Tibial nerve (tissue), 4 donors: ENCODE data around the gene METRNL. TPM values are rescaled to one million over a fixed set of nuclear protein-coding genes. Genes with fewer than 3 reads are reported as not detected.
A peak's percentile ranks its signal among the peaks of the same experiment; 100 is the strongest.

Source experiments
- DNase-seq, 2 donors: peaks; one replicate each; pipeline ENCODE4 v3.0.0-alpha.2; 2019; ENCODE audit warnings: low spot score in 2 of 2
- H3K27ac ChIP-seq, 4 donors: fragments of 200-600 bp; sonication (generic) in 3 of 4; one replicate each; pipeline ENCODE4 v1.5.1; 2017 to 2019; ENCODE audit warnings: mild to moderate bottlenecking in 1 of 4
- H3K27me3 ChIP-seq, 2 donors: fragments of 200-600 bp; sonication (generic) in 1 of 2; one replicate each; pipeline versions ENCODE4 v1.5.1 to v1.6.0; 2017 to 2019
- H3K36me3 ChIP-seq, 3 donors: fragments of 200-600 bp; sonication (generic); one replicate each; pipeline ENCODE4 v1.5.1; 2018 to 2019
- H3K4me1 ChIP-seq, 4 donors: fragments of 200-600 bp; sonication (generic) in 3 of 4; one replicate each; pipeline ENCODE4 v1.5.1; 2017 to 2019
- H3K4me3 ChIP-seq, 4 donors: fragments of 200-600 bp; sonication (generic) in 3 of 4; one replicate each; pipeline ENCODE4 v1.5.1; 2017 to 2019; ENCODE audit warnings: mild to moderate bottlenecking in 1 of 4, moderate library complexity in 1 of 4
- H3K9me3 ChIP-seq, 4 donors: fragments of 200-600 bp; sonication (generic) in 3 of 4; one replicate each; pipeline ENCODE4 v1.5.1; 2017 to 2019
- CTCF ChIP-seq, 5 experiments: fragments of 200-600 bp in 3 of 5; fragments of 450-650 bp in 2 of 5; sonication (generic) in 3 of 5; IDR thresholded peaks; one replicate each; pipeline ENCODE4 v1.5.1; 2016 to 2019; ENCODE audit warnings: antibody characterized with exemption in 5 of 5, mild to moderate bottlenecking in 3 of 5, moderate library complexity in 2 of 5
- EP300 ChIP-seq, 2 donors: sonication (generic); formaldehyde crosslinking; IDR thresholded peaks; one replicate each; pipeline ENCODE4 v1.6.1; 2017; ENCODE audit warnings: antibody characterized with exemption in 2 of 2, mild to moderate bottlenecking in 1 of 2
- POLR2A ChIP-seq, 2 donors: fragments of 450-650 bp; IDR thresholded peaks; one replicate each; pipeline ENCODE4 v1.6.1; 2017; ENCODE audit warnings: antibody characterized with exemption in 2 of 2, mild to moderate bottlenecking in 2 of 2, moderate library complexity in 2 of 2
- WGBS, 2 donors: methylation state at CpG; one replicate each; pipeline ENCODE4 v1.1.5; 2018; 5-methylcytosine and 5-hydroxymethylcytosine counted together
- total RNA-seq, 4 donors: library from RNA; depleted of rRNA; stranded (reverse); fragments of >200 nt; gene quantifications; one replicate each; pipeline ENCODE4 v1.1.0, GENCODE V29; 2016

Gene METRNL
- total RNA-seq, 4 donors from 2014 or later, result 112 to 162 (median 147) TPM

- 35 to 54% methylated on average over 10 to 18 of the region's 22 CpGs for WGBS, 2 donors
- peak in 1 of 2 donors; percentile 32 for TF ChIP-seq EP300 (IDR thresholded peaks at IDR 0.05)
- no peak for TF ChIP-seq POLR2A (IDR thresholded peaks at IDR 0.05)
- no peak for TF ChIP-seq CTCF (IDR thresholded peaks at IDR 0.05)
- peak overlapping the region in 1 of 4 donors; percentile 11 for H3K4me3 ChIP-seq
- DNase-seq, result no peak
- H3K4me1 ChIP-seq, result peaks cover 0 to 86% (median 53%) of the 10 kb centered on the region in 4 donors
- H3K9me3 ChIP-seq, result no peaks in the 10 kb centered on the region
- H3K36me3 ChIP-seq, result peaks cover 0 to 10% (median 0%) of the 10 kb centered on the region in 3 donors
- no peaks in the 10 kb centered on the region for H3K27me3 ChIP-seq
- H3K27ac ChIP-seq, result peak overlapping the region; percentile 48 to 88 (median 70)
Observed at GRCh38 chr17:83100853-83101391, 21.5 kb downstream of the METRNL start.

- H3K4me3 ChIP-seq, result peak overlapping the region in 1 of 4 donors; percentile 11
- WGBS, 2 donors, result 18 to 40% methylated on average over 2 to 10 of the region's 22 CpGs
Observed at GRCh38 chr17:83101805-83102480, 22.5 kb downstream of the METRNL start.

GRCh38 chr17:83103200-83103942, 24.0 kb downstream of the METRNL start:
- Histone ChIP-seq H3K36me3 (no peaks in the 10 kb centered on the region), H3K27me3 (no peaks in the 10 kb centered on the region), H3K9me3 (no peaks in the 10 kb centered on the region), H3K4me1 (peaks cover 0 to 91% (median 55%) of the 10 kb centered on the region in 4 donors), H3K4me3 (peak overlapping the region in 1 of 4 donors; percentile 27), H3K27ac (peak overlapping the region in 3 of 4 donors; percentile 59 to 85 (median 73))
- TF ChIP-seq POLR2A (IDR thresholded peaks at IDR 0.05) (peak in 1 of 2 donors; percentile 22), EP300 (IDR thresholded peaks at IDR 0.05) (peak in 1 of 2 donors; percentile 47), CTCF (IDR thresholded peaks at IDR 0.05) (no peak)
- peak; percentile 71 to 91 for DNase-seq
- WGBS, 2 donors, result 19 to 48% methylated on average over 17 to 42 of the region's 60 CpGs

More at GRCh38 chr17:83101805-83102480, 22.5 kb downstream of the METRNL start:
- H3K36me3 ChIP-seq, result no peaks in the 10 kb centered on the region
- no peaks in the 10 kb centered on the region for H3K9me3 ChIP-seq
- TF ChIP-seq EP300 (IDR thresholded peaks at IDR 0.05) (peak in 1 of 2 donors; percentile 35), CTCF (IDR thresholded peaks at IDR 0.05) (no peak), POLR2A (IDR thresholded peaks at IDR 0.05) (no peak)
- no peak for DNase-seq
- no peaks in the 10 kb centered on the region for H3K27me3 ChIP-seq
- peak overlapping the region; percentile 48 to 88 (median 70) for H3K27ac ChIP-seq
- peaks cover 0 to 90% (median 58%) of the 10 kb centered on the region in 4 donors for H3K4me1 ChIP-seq

GRCh38 chr17:83103943-83104311, 24.5 kb downstream of the METRNL start:
- Histone ChIP-seq H3K27ac (peak overlapping the region in 3 of 4 donors; percentile 51 to 85 (median 73)), H3K9me3 (no peaks in the 10 kb centered on the region), H3K4me3 (no peak overlapping the region), H3K4me1 (peaks cover 0 to 90% (median 49%) of the 10 kb centered on the region in 4 donors), H3K27me3 (no peaks in the 10 kb centered on the region), H3K36me3 (no peaks in the 10 kb centered on the region)
- WGBS, 2 donors, result 44 to 62% methylated on average over 10 of the region's 10 CpGs
- TF ChIP-seq EP300 (IDR thresholded peaks at IDR 0.05) (no peak), POLR2A (IDR thresholded peaks at IDR 0.05) (peak in 1 of 2 donors; percentile 15), CTCF (IDR thresholded peaks at IDR 0.05) (no peak)
- no peak for DNase-seq
